ENCODE results near the gene CDYL2. TPM values are rescaled to one million over a fixed set of nuclear protein-coding genes. Genes with fewer than 3 reads are reported as not detected.

CDYL2 gene
- total and polyA plus RNA-seq, 7 donors: 0.23 to 2.2 (median 1.0) TPM

GRCh38 chr16:80671281-80671849, 133.0 kb downstream of the CDYL2 start:
- no peak for TF ChIP-seq CTCF (IDR thresholded peaks at IDR 0.05)
- intact Hi-C loops (cut with DNase I): no loop called here
- Histone ChIP-seq H3K36me3 (ENCODE audit: insufficient read depth in 1 of 2, low read depth in 1 of 2) (no peaks in the 10 kb centered on the region), H3K4me3 (no peak overlapping the region), H3K27me3 (ENCODE audit: insufficient read depth in 3 of 3, low read length in 2 of 3) (peaks cover 0 to 2% (median 0%) of the 10 kb centered on the region in 3 donors), H3K4me1 (no peaks in the 10 kb centered on the region), H3K9me3 (no peaks in the 10 kb centered on the region), H3K27ac (no peak overlapping the region)
- DNase-seq: no peak
- ATAC-seq: no peak
- WGBS, 3 donors: 43 to 61% (median 51%) methylated on average over 5 of the region's 5 CpGs

- H3K36me3 ChIP-seq (ENCODE audit: insufficient read depth in 1 of 2, low read depth in 1 of 2): no peaks in the 10 kb centered on the region
- 85 to 88% (median 85%) methylated on average over 20 of the region's 20 CpGs for WGBS, 3 donors
- no peak overlapping the region for H3K27ac ChIP-seq
- intact Hi-C loops (cut with DNase I): no loop called here
- ATAC-seq: no peak
- peaks cover 0 to 2% (median 0%) of the 10 kb centered on the region in 3 donors for H3K27me3 ChIP-seq (ENCODE audit: insufficient read depth in 3 of 3, low read length in 2 of 3)
- TF ChIP-seq CTCF (IDR thresholded peaks at IDR 0.05): no peak
- no peaks in the 10 kb centered on the region for H3K4me1 ChIP-seq
- no peak overlapping the region for H3K4me3 ChIP-seq
- H3K9me3 ChIP-seq: no peaks in the 10 kb centered on the region
- no peak for DNase-seq
Measured at GRCh38 chr16:80670170-80670865, 134.1 kb downstream of the CDYL2 start.

- no peaks in the 10 kb centered on the region for H3K9me3 ChIP-seq
- DNase-seq (no peak), ATAC-seq (no peak)
- H3K4me1 ChIP-seq: no peaks in the 10 kb centered on the region
- WGBS, 3 donors: 77 to 87% (median 85%) methylated on average over 6 of the region's 6 CpGs
- intact Hi-C loops (cut with DNase I): no loop called here
- H3K36me3 ChIP-seq (ENCODE audit: insufficient read depth in 1 of 2, low read depth in 1 of 2): no peaks in the 10 kb centered on the region
- no peak overlapping the region for H3K27ac ChIP-seq
- TF ChIP-seq CTCF (IDR thresholded peaks at IDR 0.05): no peak
- H3K4me3 ChIP-seq: no peak overlapping the region
- peaks cover 0 to 2% (median 0%) of the 10 kb centered on the region in 3 donors for H3K27me3 ChIP-seq (ENCODE audit: insufficient read depth in 3 of 3, low read length in 2 of 3)
Measured at GRCh38 chr16:80669673-80670072, 134.7 kb downstream of the CDYL2 start.

- no peaks in the 10 kb centered on the region for H3K27me3 ChIP-seq (ENCODE audit: insufficient read depth in 3 of 3, low read length in 2 of 3)
- ATAC-seq: peak in 2 of 4 donors; percentile 58 to 68
- no peak overlapping the region for H3K4me3 ChIP-seq
- no peak for TF ChIP-seq CTCF (IDR thresholded peaks at IDR 0.05)
- H3K36me3 ChIP-seq (ENCODE audit: insufficient read depth in 1 of 2, low read depth in 1 of 2): no peaks in the 10 kb centered on the region
- DNase-seq: no peak
- intact Hi-C loops (cut with DNase I): no loop called here
- no peaks in the 10 kb centered on the region for H3K9me3 ChIP-seq
- WGBS, 3 donors: 53 to 64% (median 59%) methylated on average over 6 of the region's 6 CpGs
- H3K4me1 ChIP-seq: no peaks in the 10 kb centered on the region
- no peak overlapping the region for H3K27ac ChIP-seq
Measured at GRCh38 chr16:80667925-80668324, 136.5 kb downstream of the CDYL2 start.

- Histone ChIP-seq H3K27ac (no peak overlapping the region), H3K27me3 (ENCODE audit: insufficient read depth in 3 of 3, low read length in 2 of 3) (no peaks in the 10 kb centered on the region), H3K9me3 (no peaks in the 10 kb centered on the region), H3K4me1 (no peaks in the 10 kb centered on the region), H3K36me3 (ENCODE audit: insufficient read depth in 1 of 2, low read depth in 1 of 2) (no peaks in the 10 kb centered on the region), H3K4me3 (no peak overlapping the region)
- no peak for ATAC-seq
- no peak for TF ChIP-seq CTCF (IDR thresholded peaks at IDR 0.05)
- no peak for DNase-seq
- intact Hi-C loops (cut with DNase I): no loop called here
- 57 to 62% (median 58%) methylated on average over 4 of the region's 4 CpGs for WGBS, 3 donors
Measured at GRCh38 chr16:80667251-80667560, 137.2 kb downstream of the CDYL2 start.
